Activated naive CD4-positive, alpha-beta T cell (primary cell): ENCODE results near the gene BMPR1B.
"Not testable (repeated sequence)": the region's sequence is repeated elsewhere in the genome, so short reads cannot be mapped to it uniquely, and the experiment has no call there.

Source experiments
- DNase-seq, 4 experiments: peaks; one replicate each; lab custom pipeline; 2025; lab: John Stamatoyannopoulos, UW

Gene BMPR1B

DNA sequence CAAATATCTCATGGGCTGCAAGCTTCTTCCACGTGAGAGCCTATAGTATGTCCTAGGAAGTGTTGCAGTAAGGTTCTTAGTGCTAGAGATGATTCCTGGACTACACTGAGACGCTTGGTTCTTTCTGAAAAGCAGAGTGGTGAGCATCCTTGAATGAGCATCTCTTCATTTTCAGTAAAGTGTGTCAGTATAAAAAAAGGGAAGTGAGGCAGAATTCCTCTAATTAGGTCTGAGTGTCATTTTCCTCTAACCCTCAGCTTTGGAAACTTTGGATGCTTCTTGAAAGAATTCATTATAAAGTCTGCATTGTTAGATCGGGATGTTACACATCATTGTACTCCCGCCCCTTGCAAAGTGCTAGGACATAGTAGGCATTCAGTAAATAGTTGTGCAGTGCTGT is 5.2 kb downstream of the BMPR1B start:
- no peak for DNase-seq

DNA sequence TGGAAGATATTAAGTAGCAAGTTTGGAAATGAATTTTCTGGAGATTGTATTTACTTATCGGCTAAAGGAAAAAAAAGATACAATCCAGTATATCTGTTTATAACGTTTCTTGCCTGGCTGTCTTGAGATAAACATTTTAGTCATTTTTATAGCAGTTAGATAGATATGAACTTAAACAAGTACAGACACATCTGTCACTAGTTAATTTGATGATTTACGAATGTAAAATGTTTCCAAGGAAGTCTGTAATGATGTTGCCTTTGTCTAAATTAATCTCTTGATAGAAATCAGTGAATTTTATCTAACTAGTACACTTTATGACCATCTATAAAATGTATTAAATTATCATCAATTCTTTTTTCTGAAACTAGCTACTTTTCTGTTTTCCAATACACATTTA is 5.7 kb downstream of the BMPR1B start:
- no peak for DNase-seq

DNA sequence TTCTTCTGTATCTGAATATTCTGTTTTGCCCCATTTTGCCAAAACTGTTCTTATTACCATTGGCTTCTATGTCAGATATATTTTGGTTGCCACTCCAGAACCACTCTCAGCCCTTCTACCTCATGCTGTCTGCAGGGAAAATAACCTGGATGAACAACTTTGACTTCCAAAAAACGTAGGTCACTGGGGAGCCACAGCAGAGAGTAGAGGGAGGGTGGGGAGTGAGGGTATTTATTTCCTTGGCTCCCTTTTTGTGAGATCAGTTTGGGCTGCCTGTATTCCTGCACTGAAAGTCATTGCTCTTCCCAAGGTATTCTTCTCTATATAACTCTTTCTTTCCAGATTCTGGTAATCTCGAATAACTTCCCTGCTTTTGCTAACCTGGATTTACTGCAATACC is 6.3 kb downstream of the BMPR1B start:
- DNase-seq, result no peak

DNA sequence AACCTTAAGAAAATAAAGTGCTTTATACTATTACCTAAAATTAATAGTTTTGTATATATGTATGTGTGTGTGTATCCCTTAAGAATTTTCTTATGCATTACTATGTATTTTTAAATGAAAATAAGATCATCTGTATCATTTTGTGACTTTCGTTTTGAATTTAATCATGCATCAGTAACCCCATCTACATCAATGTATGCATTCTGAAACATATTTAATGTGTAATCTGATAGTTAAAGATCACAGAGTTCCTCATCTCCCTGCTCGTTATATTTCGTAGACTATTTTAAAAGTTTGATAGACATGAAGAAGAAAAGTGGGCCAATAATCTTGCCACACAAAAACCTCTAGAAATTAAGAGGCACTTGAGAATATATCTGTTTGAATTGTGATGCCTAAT is 7.4 kb downstream of the BMPR1B start:
- DNase-seq, result no peak

DNA sequence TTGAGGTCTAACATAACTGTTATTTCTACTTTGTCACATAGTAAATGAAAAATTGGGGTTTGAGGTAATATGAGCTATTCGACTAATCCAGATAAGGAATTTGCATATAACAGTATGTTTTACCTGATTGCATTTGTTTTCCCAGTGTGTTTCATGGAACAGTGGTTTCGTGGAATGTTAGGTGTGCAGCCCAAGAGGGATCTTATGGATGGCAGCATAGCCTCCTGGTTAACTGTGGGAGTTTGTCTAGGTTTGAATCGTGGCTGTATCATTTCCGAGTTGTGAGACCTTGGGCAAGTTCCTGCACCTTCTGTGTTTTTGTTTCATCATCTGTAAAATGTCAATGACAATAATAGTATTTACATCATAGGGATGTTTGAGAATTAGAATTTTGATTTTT is 7.9 kb downstream of the BMPR1B start:
- no peak for DNase-seq

DNA sequence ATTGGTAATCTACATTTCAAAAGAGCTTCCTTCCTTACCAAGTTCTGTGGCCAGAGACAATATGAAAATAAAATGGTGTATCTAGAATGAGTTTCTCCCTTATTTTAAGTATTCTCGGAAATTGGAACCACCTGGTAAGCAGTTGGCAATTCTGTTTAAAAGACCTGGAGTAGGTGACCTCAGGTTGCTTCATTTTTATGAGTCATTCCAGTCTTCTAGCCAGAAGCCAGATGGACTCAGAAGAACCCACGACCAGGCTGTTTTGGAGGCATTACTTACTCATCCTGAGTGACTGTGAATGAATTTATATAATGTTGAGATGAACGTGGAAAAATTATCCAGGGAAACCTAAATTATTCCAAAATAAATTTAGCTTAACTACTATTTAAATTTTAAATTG is 9.1 kb downstream of the BMPR1B start:
- no peak for DNase-seq

DNA sequence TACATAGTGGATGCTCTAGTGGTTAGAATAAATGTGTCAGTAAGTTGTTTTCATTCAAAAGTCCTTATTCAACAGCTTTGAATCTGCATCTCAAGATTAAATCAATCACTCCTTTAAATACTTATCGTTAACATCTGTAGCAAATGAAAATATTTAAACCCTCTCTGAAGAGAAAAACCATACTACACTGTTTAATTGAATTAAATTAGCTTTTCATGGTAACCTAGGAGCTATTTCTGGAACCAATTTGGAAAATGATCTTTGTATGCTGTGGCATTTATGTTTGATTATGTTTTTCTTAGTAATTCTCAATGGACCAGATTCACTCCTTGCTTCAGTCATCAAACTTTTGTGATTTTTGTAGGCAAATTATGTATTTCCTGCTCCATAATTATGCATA is 9.7 kb downstream of the BMPR1B start:
- DNase-seq, result no peak

DNA sequence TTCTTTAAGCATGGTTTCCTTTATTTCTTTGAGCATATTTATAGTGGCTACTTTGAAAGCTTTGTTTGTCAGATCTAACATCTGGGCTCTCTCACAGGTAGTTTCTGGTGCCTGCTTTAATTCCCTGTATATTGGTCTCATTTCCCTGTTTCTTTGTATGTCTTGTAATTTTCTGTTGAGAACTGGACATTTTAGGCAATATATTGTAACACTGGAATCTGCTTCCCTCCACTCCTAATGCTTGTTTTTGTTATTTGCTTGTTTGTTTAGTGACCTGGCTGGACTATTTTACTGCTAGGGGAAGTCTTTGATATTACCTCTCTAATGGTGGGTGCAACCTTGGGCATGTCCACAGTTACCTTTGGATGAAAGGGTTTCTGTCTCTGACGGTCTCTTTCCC is 25.0 kb downstream of the BMPR1B start:
- DNase-seq, result no peak

DNA sequence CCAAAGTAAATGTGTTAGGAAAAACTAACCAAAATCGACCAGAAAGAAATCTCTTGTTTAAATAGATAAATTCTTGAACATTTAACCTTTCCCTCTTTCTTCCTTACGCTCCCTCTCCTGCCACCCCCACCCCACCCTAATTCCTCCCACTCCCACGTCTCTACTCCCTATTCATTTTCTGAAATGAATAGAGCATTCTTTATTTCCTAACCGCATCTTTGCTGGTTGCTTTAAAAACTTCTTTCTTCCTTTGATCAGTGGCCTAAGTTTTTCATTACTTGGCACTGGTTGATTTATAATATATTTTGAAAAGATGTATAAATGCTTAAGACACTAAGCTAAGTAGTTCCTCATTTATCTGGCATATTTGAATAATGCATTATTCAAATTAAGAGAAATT is 33.9 kb downstream of the BMPR1B start:
- no peak for DNase-seq

DNA sequence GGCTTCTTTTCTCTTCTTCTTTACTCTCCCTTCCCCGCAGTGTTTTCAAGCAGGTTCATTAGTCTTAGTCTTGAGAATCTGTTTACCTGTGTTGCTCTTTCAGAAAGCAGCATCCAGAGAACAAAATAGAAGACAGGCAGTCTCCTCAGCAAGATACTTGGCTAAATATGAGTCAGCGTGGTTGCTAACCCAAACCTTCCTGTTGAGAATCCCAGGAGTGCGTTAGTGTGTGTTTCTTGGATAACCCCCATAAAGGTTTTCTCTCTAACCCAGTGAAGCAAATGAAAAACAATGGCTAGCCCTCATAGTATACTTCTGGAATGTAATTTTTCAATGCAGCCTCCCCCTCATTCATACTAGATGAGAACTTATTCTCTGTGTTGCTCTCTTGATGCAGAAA is 41.1 kb downstream of the BMPR1B start:
- DNase-seq, result no peak

DNA sequence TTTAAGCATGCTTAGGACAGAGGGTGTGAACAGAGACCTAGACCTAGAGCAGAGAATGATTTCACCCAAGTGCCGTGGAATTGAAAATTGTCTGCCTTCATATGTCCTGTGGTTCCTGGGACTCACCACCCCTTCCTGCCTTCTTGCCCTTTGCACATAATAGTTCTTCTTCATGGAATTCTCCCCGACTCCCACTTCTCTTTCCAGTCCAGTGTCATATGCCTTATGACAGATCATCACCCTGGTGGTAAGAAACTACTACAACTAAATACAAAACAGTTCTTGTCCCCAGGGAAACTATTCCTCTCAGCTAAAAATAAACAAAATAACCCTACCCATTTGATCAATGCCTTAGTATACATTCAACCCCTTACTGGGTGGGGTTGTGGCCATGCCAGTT is 43.3 kb downstream of the BMPR1B start:
- no peak for DNase-seq

DNA sequence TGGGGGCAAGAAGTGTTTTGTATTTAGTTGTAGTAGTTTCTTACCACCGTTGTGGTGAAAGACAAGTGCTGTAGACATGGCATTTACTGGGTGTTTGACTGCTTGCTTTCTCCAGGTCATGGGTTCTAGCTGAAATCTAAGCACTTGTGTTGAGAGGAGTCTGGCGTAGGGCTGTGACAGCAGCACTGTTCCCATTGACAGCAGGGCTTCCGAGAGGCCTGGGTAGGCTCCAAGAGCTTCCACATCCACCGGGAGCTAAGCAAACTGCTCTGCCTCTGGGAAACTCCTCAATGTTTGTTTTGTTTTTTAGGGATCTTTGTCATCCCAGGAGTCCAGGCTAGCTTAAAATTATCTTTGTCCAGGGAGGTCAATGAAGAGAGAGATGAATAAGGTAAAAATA is 44.3 kb downstream of the BMPR1B start:
- DNase-seq, result no peak

DNA sequence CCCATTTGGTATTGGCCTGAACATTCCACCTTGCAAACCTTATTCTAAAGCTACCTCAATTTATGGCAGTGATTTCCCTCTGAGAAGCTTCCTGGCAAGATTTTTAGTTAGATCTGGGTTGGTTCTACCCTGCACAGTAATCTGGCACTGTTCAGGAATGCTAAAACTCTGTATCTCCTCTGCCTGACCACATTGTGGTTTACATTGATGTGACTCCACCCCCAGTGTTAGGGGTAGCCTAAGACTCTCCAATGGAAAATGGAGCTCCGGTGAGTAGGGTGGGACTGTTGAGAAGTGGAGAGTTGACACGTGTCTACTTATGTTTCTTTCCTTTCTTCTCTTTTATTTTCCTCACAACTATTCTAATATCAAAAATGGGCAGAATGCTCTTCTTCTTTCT is 45.4 kb downstream of the BMPR1B start:
- no peak for DNase-seq

DNA sequence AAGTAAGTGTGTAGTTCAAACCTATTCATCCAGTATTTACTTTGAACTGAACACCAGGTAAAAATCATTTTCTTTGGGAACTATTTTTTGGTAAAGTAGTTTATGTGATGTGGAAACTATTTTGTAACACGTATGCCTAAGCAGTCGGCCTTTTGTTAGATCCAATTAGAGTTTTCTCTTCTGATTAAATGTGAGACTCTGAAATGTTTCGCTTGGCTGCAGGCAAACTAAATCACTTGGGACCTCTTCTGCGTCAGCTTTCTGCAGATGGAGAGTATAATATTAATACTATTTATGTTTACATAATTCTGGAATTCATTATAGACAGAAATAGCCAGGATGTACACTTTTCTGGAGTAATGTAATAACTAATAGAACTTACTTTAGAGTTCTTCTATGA is 46.9 kb downstream of the BMPR1B start:
- no peak for DNase-seq

DNA sequence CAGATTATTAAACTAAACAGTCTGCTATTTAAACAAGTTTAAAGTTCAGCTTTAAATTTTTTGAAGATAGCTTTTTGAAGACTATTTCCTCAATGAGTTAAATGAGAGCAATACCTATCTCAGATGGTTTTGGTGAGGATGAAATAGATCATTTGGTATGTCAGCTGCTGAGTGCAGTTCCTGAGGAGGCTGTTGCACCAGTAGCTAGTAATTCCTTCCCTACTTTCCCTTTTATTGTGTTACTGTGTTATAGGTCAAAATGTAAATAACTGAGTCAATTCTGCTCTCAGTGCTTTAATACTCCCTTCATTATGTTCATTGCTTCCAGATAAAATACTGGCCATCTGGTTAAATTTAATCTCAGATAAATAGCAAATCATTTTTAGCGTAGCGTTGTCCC is 48.6 kb downstream of the BMPR1B start:
- no peak for DNase-seq

DNA sequence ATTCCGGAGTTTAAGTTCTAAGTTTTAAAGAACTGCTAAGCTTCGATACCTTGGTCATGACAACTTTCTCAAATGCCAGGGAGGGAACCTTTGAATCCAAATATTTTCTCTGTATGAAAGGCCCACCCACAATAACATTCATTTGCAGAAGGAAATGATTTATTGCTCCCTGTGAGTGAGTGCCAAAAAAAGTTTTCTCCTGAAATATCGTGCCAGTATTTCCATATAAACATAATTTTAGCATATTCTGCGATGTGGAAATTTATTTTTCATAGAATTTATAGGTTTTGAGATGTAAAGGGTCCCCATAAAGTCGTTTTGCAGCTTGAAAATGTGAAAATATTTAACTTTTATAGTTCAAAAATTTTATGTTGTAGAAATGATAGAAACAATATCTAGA is 53.9 kb downstream of the BMPR1B start:
- DNase-seq, result no peak

DNA sequence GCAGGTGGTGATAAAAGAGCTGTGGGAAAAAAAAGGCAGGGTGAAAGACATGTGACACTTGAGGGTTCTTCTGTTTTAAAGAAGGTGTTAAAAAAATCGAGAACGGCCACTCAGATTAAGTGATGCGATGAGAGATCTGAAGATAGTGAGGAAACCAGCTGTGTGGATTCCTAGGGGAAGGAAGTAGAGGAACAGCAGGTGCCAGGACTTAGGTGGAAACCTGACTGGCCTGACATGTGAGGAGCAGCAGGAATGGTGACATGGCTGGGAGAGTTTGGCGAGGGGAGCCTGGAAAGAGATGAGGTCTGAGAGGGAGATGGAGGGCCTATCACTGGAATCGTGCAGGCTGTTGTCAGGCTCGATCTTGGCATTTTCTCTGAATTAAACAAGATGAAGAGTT is 55.5 kb downstream of the BMPR1B start:
- no peak for DNase-seq

DNA sequence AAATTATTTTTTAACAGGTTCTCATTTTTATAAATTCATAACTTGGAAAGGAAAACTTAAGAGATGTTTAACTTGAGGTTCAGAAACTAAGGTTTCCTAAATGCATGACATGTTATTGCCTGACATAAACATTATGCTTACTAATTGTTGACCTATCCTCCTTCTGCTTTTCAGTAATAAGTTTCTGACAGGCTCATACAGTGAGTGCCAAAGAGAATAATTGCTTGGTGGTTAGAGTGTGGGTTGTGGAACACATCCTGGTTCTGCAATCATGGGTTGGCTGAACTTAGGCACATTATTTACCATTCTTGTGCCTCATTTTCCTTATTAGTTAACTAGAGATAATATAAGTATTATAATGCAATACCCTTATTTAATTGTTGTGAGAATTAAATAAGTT is 56.5 kb downstream of the BMPR1B start:
- DNase-seq, result no peak

DNA sequence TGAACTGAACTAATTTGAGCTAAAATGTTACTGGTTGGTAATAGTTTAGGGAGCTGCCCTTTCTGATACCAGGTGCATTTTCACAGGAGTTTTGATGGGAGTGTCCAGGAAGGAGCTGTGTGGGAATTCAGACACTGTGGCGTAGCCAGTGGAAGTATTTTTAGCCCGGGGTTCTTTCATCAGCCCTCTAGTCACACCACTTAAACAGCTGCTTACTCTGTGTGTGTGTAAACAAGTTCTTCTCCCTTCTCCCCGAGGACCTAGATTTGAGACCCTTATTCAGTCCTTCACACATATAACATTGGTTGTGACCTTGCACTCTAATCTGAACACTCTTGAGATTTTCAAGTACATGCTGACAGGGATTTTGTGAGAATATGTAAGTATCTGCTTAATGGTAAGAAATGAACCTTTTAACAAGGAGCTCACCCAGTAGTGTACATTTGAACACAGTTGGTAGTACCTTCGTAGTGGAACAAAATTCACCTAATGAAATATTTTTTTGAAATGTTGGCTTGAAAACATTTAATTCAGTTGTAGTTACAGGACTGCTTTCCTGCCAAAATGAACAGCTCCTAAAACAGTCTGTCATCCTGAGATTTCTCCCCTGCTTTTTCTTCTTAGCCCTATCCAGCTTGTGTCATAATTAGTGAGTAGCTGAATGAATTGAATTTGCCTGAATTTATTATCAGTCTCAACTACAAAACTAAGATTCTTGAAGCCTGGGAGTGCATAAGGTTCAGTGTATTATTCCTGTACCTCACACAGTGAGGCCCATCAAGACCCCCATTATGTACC is 61.8 kb downstream of the BMPR1B start:
- no peak for DNase-seq

DNA sequence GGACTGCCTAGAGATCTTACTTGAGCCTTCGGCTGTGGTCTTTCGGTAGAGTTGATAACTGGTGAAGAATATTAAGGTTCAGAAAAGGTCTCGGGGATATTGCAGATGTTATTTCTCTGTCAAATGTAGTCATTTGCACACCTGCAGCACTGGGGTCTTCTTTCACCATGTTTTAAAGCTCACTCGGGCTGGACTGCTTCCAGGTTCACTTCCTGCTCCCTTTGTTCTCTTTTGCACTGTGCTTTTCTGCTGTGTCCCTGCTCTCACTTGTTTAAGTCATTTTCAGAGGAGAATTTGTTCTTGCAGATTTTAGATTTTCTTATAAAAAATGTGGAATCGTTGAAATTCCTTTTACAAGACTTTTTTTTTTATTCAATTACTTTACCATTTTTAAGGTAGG is 68.5 kb downstream of the BMPR1B start:
- no peak for DNase-seq

DNA sequence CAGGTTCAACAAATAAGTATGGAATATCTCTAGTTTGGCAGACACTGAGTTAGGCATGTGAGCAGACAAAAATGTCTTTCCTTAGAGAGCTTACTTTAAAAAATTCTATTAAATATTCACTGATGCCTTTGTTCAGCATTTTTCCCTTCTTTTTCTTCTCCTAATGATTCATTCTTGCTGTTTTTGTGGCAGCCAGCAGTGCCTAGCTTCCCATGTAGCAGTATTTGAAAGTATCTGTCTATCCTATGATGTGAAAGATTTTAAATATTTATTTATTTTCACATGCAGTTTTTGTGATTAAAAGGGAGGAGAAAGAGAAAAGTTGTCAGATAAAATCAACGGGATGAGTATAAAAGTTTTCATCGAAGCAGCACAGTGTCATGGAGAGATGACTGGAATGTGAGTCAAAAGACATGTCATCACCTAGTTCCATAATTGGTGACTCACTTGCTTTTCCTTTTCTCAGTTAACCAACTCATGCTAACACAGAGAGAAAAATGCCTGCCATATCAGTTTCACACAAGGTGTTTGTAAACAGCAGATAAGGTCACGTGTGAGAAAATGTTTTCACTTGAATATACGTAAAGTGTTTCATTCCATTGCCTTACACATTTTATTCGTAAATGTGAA is 69.8 kb downstream of the BMPR1B start:
- no peak for DNase-seq

DNA sequence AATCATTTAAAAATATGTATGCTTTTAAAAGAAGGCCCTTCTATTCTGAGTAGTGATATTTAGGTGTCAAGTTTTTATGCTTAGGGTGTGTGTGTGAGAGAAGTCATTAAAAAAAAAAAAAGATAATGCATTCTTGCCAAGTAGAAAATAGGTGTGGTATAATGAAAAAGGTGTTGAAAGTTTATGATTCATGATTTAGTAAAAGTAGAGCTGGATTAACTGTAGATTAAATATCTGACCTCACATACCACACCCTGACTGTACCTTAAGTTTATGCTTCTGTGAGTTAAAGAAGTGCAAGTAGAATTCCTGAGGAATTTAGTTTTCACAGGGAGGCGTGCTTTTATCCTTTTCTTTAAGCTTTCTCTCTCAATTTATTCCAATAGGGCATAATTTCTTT is 71.1 kb downstream of the BMPR1B start:
- DNase-seq, result no peak

DNA sequence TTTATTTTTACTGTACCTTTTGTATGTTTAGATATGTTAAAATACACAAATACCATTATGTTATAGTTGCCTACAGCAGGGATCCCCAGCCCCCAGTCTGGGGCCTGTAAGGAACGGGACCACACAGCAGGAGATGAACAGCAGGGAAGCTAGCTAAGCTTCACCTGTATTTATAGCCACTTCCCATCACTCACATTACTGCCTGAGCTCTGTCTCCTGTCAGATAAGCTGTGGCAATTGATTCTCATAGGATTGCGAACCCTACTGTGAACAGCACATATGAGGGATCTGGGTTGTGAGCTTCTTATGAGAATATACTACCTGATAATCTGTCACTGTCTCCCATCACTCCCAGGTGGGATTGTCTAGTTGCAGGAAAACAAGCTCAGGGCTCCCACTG is 73.9 kb downstream of the BMPR1B start:
- no peak for DNase-seq

DNA sequence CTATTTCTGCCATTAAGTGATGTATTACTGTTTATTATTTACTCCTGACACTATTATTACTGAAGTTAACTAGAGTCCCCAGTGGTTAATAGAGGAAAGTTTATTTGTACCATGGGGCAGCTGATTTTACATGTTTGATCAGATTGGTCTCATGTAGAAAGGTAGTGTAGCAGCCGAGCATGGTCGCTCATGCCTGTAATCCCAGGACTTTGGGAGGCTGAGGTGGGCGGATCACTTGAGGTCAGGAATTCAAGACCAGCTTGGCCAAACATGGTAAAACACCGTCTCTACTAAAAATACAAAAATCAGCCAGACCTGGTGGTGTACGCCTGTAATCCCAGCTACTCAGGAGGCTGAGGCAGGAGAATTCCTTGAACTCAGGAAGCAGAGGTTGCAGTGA is 74.6 kb downstream of the BMPR1B start:
- DNase-seq, result not testable (repeated sequence)
